Measurements from ENCODE around the gene SECTM1.

SECTM1 gene

DNA sequence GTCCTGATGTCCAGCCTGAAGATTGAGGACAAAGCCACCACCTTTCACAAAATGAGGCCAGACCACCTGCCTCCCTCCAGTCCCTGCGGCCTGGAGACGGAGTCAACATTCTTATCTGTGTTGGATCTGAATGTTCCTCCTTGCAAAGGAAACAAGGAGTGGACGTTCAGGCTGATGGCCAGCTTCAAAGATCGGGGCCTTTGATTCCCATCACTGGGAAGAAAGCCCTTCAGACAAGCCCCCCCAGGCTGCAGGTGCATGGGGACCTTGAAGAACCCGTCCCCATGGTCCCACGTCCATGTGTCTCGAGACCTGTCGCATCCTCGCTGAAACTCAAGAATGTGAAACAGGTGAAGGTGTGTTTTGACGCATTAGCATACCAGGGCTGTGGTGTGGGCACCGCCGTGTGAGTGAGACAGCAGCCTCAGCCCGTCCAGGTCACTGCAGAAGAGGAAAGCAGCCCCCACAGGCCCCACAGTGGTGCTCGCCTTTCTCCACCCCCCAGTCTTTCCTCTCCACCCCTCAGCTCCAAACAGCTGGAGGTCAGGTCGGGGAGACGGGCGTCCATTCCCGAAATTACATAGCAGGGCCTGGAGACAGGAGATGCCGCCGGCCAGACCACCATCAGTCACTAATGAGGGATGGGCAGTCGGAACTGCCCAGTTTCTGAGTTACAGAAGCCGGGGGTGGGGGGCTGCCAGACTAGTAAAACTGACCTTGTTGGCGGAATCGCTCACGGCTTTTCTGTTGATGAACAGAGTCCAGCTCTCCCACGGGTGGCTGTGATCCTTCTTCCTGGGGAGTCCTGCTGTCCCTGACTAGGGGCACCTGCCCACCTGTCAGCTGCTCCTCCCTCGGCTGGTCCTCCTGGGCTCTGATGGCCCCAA, 59.2 kb downstream of the SECTM1 start:
- no peak for DNase-seq (ENCODE audit: extremely low read depth, low read depth)

DNA sequence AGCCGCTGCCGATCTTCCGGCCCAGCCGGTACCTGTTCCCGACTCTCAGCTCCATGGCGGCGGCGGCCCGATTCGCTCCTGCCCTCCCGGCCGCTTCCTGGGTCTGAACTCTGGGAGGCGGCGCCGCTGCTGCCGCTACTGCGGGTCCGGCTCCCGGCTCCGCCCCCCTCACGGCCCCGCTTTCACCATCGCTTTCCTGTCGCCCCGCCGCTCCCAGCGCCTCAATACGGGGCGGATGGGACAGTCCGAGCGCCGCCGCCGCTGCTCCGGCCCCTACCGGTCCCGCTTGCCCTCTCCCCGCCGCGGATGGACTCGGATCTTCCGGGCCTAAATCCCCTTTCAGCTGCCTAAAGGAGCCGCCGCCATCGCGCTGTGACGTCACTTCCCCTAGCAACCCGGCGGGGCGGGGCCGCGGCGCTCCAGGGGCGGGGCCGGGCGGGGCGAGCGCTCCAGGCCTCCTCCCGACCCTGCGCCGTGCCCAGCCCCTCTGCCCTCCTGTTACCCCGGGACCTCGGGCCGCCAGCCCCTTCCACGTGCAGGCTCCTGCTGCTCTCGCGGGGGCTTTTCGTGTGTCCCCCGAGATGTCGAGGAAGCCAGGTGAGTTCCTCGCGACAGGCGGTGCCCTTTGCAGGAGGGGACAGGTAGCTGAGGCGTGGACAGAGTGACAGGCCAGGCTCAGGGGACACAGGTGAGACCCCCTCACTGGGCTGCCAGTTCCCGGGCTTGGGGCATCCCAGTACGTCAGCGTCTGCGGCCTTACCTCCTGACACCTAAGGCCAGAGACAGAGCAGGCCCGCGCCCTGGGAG, 60.0 kb downstream of the SECTM1 start, which contains the start of gene CSNK1D:
TSS of gene CSNK1D (minus strand) at position 374 of the 807 bp plus-strand sequence. CDS start at position 55, 319 bp downstream.
- DNase-seq (ENCODE audit: extremely low read depth, low read depth) = no peak
- TF ChIP-seq, protein P1, sequence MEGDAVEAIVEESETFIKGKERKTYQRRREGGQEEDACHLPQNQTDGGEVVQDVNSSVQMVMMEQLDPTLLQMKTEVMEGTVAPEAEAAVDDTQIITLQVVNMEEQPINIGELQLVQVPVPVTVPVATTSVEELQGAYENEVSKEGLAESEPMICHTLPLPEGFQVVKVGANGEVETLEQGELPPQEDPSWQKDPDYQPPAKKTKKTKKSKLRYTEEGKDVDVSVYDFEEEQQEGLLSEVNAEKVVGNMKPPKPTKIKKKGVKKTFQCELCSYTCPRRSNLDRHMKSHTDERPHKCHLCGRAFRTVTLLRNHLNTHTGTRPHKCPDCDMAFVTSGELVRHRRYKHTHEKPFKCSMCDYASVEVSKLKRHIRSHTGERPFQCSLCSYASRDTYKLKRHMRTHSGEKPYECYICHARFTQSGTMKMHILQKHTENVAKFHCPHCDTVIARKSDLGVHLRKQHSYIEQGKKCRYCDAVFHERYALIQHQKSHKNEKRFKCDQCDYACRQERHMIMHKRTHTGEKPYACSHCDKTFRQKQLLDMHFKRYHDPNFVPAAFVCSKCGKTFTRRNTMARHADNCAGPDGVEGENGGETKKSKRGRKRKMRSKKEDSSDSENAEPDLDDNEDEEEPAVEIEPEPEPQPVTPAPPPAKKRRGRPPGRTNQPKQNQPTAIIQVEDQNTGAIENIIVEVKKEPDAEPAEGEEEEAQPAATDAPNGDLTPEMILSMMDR (IDR thresholded peaks at IDR 0.05; ENCODE audit: low read depth, low read length) = no peak

More for the DNA sequence above, 59.2 kb downstream of the SECTM1 start:
- TF ChIP-seq, protein P1 (IDR thresholded peaks at IDR 0.05; ENCODE audit: low read depth, low read length) = no peak

DNA sequence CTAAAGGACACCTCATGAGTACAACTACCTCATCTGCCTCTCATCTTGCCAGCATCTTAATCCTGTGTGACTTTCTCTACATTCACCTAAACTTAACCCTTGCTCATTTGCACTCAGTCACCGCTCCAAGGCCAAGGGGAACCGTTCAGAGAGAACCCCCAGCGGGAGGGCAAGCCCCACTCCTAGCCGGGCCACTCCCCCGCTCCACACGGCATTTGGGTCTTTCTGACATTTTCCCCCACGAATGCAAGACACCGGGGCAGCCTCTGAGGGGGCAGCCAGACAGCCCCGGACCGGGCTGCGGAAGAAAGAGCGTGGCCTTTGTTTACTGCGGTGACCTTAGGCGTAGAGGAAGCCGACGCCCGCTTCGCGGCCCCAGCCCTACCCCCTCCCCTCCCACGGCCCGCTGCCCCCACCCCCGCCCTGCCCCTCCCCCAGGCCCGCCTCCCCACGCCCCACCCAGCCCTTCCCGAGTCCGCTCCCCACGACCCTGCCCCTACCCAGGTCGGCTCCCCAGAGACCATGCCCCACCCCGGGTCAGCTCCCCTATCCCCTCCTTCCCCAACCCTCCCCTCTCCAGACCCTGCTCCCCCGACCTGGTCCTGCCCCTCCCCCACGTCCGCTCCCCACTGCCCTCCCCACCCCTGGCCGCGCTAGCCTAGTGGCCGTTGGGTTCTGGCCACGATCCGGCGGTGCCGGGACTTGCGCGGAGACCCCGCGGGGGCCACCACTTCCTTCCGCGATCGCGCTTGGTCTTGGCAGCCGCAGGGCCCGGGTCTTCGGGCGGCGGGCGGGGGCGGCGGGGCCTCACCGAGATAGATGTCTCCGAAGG, 60.9 kb downstream of the SECTM1 start:
- TF ChIP-seq, protein P1 (IDR thresholded peaks at IDR 0.05; ENCODE audit: low read depth, low read length) = no peak
- DNase-seq (ENCODE audit: extremely low read depth, low read depth) = no peak

DNA sequence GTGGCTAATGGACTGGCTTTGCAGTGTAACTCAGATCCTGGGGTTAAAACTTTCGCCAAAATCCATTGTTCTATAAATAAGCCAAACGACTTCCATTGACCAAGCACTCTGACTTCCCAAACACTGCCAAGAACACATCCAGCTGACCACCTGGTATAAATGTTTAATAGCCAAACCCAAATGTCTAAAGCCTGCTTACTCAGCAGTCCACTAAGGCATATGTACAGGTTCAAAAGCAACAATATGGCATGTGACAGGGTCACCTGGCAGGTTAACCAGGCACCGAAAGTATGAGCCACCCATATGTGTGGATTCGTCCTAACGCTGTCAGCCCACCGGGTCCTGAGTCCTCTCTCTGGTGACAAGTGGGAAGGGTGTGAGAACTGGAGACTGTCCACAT, 62.2 kb downstream of the SECTM1 start:
- TF ChIP-seq, protein P1 (IDR thresholded peaks at IDR 0.05; ENCODE audit: low read depth, low read length) = no peak
- no peak for DNase-seq (ENCODE audit: extremely low read depth, low read depth)
